ENCODE results near the gene ZNF701. TPM values are rescaled to one million over a fixed set of nuclear protein-coding genes. Genes with fewer than 3 reads are reported as not detected.
"Not testable (repeated sequence)": the region's sequence is repeated elsewhere in the genome, so short reads cannot be mapped to it uniquely, and the experiment has no call there.

The ZNF701 gene
- total and polyA plus RNA-seq, 7 donors: 2.0 to 10.5 (median 6.4) TPM

DNA sequence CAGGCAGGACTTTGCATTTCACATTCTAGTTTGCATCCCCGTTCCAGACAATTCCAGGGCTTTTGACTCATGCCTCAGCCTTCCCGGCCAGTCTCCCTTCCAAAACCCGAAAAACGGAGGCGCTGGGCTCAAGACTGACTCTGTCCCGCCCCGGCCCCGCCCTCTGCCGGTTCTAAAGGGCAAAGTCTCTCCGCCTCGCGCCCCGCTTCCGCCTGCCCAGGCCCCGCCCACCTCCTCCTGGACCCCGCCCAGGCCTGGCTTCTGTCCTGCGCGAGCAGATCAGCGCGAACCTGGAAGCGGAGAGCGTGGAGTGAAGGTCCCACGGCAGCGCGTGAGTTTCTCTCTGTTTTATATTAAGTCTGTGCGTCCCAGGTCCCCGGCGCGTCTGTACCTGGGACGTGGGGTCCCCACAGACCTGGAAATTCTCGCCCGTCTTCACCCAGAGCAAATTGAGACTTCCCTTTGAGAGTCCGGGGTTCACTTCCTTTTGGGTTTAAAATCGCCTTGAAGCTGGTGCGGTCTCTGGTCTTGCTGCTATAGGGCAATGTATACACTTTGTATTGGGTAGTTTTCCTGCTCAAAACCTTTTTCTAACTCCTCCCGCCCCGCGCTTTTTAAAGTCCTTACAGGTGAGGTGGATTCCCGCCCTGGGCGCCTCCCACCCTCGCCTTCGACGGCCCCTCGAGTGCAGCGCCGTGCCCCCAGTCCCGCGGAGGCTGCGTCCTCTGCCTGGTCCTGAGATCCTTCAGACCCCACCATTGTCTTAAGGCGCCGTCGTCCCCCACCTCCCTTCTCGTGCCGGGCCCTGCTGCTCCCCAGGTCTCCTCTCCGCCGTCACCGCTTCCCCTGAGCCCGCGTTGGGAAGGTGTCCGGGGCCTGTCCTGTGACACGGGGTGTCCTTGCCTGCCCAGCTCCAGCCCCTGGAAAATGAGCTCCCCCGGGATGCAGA, 31.2 kb downstream of the ZNF701 start:
- peaks cover 0 to 2% (median 0%) of the 10 kb centered on the region in 3 donors for H3K27me3 ChIP-seq (ENCODE audit: insufficient read depth in 3 of 3, low read length in 2 of 3)
- H3K4me3 ChIP-seq: peak overlapping the region; percentile 76
- DNase-seq (peak; percentile 96), ATAC-seq (peak; percentile 97 to 100 (median 98))
- 0 to 1% (median 1%) methylated on average over 62 of the region's 62 CpGs for WGBS, 3 donors
- no peaks in the 10 kb centered on the region for H3K9me3 ChIP-seq
- H3K27ac ChIP-seq: peak overlapping the region; percentile 38
- intact Hi-C loops (cut with DNase I): loop anchor here in 1 of 2 donors (5.0 kb wide), 2 partner anchors 36 to 64 kb away; partner anchors contain the start of gene ZNF83
- H3K36me3 ChIP-seq (ENCODE audit: insufficient read depth in 1 of 2, low read depth in 1 of 2): peaks cover 2 to 7% of the 10 kb centered on the region in 2 donors
- peaks cover 5% of the 10 kb centered on the region for H3K4me1 ChIP-seq
- TF ChIP-seq, protein P1, sequence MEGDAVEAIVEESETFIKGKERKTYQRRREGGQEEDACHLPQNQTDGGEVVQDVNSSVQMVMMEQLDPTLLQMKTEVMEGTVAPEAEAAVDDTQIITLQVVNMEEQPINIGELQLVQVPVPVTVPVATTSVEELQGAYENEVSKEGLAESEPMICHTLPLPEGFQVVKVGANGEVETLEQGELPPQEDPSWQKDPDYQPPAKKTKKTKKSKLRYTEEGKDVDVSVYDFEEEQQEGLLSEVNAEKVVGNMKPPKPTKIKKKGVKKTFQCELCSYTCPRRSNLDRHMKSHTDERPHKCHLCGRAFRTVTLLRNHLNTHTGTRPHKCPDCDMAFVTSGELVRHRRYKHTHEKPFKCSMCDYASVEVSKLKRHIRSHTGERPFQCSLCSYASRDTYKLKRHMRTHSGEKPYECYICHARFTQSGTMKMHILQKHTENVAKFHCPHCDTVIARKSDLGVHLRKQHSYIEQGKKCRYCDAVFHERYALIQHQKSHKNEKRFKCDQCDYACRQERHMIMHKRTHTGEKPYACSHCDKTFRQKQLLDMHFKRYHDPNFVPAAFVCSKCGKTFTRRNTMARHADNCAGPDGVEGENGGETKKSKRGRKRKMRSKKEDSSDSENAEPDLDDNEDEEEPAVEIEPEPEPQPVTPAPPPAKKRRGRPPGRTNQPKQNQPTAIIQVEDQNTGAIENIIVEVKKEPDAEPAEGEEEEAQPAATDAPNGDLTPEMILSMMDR (IDR thresholded peaks at IDR 0.05): peak; percentile 44

DNA sequence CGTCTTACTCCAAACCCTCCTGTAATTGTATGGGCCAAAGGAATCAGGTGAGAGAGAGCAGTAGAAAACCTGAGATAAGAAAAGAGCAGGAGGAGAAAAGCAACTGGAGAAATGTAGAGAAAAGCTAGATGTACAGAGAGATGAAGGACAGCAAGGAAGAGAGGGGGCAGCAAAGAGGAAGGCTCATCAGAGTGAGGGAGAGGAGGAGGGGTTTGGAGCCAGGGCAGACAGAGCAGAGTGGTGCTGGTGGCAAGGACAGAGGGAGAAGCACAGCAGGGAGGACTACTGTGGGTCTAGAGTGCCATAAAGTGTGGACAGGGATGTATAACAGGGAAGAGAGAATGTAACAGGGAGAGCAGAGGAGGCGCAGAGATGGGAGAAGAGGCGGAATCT, 31.9 kb downstream of the ZNF701 start:
- H3K36me3 ChIP-seq (ENCODE audit: insufficient read depth in 1 of 2, low read depth in 1 of 2); H3K4me1 ChIP-seq; H3K9me3 ChIP-seq; DNase-seq; H3K27ac ChIP-seq; H3K27me3 ChIP-seq (ENCODE audit: insufficient read depth in 3 of 3, low read length in 2 of 3): not testable (repeated sequence)
- WGBS, 3 donors: 44 to 54% (median 51%) methylated on average over 3 of the region's 3 CpGs
- ATAC-seq: peak in 1 of 4 donors; percentile 29
- peak overlapping the region; percentile 76 for H3K4me3 ChIP-seq
- intact Hi-C loops (cut with DNase I): loop anchor here in 1 of 2 donors (5.0 kb wide), 2 partner anchors 35 to 65 kb away; partner anchors contain the start of gene ZNF83

DNA sequence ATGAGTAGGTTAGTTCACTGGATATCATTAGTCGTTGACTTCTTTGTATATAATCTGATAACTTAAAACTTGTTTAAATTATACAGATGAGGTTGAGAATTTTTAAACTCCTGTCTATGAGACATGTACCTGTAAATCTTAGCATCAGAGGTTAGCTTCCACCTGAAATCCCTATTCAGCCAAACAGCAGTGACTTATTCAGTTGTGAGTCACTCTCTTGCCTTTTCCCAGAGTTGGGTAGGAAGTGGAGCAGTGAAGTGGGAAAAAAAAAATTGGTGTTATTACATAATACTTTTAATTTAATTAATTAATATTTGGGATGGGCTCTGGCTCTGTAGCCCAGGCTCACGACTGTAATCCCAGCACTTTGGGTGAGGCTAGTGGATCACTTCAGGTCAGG, 32.9 kb downstream of the ZNF701 start:
- Histone ChIP-seq H3K4me1 (peaks cover 5% of the 10 kb centered on the region), H3K4me3 (no peak overlapping the region), H3K27ac (no peak overlapping the region), H3K27me3 (ENCODE audit: insufficient read depth in 3 of 3, low read length in 2 of 3) (peaks cover 0 to 2% (median 0%) of the 10 kb centered on the region in 3 donors), H3K9me3 (peaks cover 5% of the 10 kb centered on the region), H3K36me3 (ENCODE audit: insufficient read depth in 1 of 2, low read depth in 1 of 2) (no peaks in the 10 kb centered on the region)
- DNase-seq (no peak), ATAC-seq (no peak)
- intact Hi-C loops (cut with DNase I): loop anchor here in 1 of 2 donors (5.0 kb wide), 2 partner anchors 34 to 66 kb away; partner anchors contain the start of gene ZNF83
- 69 to 82% (median 78%) methylated on average over 2 of the region's 2 CpGs for WGBS, 3 donors
- TF ChIP-seq, protein P1 (IDR thresholded peaks at IDR 0.05): no peak

DNA sequence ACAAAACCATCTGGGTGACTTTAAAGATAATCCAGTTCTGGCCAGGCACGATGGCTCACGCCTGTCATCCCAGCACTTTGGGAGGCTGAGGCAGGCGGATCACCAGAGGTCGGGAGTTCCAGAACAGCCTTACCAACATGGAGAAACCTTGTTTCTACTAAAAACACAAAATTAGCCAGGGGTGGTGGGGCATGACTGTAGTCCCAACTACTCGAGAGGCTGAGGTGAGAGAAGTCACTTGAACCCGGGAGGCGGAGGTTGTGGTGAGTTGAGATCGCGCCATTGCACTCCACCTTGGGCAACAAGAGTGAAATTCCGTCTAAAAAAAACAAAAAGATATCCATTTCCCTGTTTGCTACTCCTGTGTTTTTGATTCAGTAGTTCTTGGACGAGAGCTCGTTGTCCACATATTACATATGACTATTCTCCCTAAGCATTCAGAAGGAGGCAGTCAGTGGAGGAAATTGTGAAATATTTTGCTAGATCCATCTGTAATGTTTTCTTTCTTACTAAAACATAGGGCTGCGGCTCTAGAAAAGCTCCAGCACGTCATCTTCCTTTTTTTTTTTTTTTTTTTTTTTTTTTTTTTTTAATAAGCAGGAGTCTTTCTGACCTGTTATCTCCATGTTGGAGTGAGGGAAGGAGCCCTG, 33.6 kb downstream of the ZNF701 start:
- H3K4me1 ChIP-seq: peaks cover 5% of the 10 kb centered on the region
- intact Hi-C loops (cut with DNase I): loop anchor here in 1 of 2 donors (5.0 kb wide), 2 partner anchors 34 to 66 kb away; partner anchors contain the start of gene ZNF83
- H3K4me3 ChIP-seq: no peak overlapping the region
- H3K36me3 ChIP-seq (ENCODE audit: insufficient read depth in 1 of 2, low read depth in 1 of 2): no peaks in the 10 kb centered on the region
- H3K27me3 ChIP-seq (ENCODE audit: insufficient read depth in 3 of 3, low read length in 2 of 3): peaks cover 0 to 2% (median 0%) of the 10 kb centered on the region in 3 donors
- WGBS, 3 donors: 80 to 83% (median 82%) methylated on average over 14 of the region's 14 CpGs
- H3K9me3 ChIP-seq: peaks cover 5% of the 10 kb centered on the region
- ATAC-seq (no peak), DNase-seq (no peak)
- TF ChIP-seq, protein P1 (IDR thresholded peaks at IDR 0.05): no peak
- H3K27ac ChIP-seq: no peak overlapping the region
